Fibroblast of lung (primary cell): ENCODE measurements around the gene ESR2. TPM values are rescaled to one million over a fixed set of nuclear protein-coding genes. Genes with fewer than 3 reads are reported as not detected.
A peak's percentile ranks its signal among the peaks of the same experiment; 100 is the strongest.

Source experiments
- DNase-seq, 2 donors: peaks; one replicate each; pipeline versions ENCODE4 v3.0.0 to v3.0.0-alpha.2; 2010; ENCODE audit warnings: low read depth in 2 of 2
- H2AFZ ChIP-seq: 2 replicates; pipeline ENCODE4 v1.5.1; 2012; ENCODE audit warnings: low read length, control low read depth, inconsistent platforms
- H3K27ac ChIP-seq: 2 replicates; pipeline ENCODE4 v1.5.1; 2011; ENCODE audit warnings: low read length, control low read depth; ENCODE audit not compliant: insufficient read depth
- H3K27me3 ChIP-seq: 2 replicates; pipeline ENCODE4 v1.5.1; 2011; ENCODE audit warnings: mild to moderate bottlenecking, low read length; ENCODE audit not compliant: control insufficient read depth, insufficient read depth
- H3K36me3 ChIP-seq: 2 replicates; pipeline ENCODE4 v1.5.1; 2011; ENCODE audit warnings: low read length; ENCODE audit not compliant: control insufficient read depth, insufficient read depth
- H3K4me1 ChIP-seq: 2 replicates; pipeline ENCODE4 v1.5.1; 2011; ENCODE audit warnings: low read length; ENCODE audit not compliant: control insufficient read depth, insufficient read depth; ENCODE audit errors: extremely low read depth
- H3K4me2 ChIP-seq: 2 replicates; pipeline ENCODE4 v1.5.1; 2011; ENCODE audit warnings: low read length, control low read depth; ENCODE audit not compliant: insufficient read depth; ENCODE audit errors: extremely low read depth
- H3K4me3 ChIP-seq, 4 experiments: fragments of 200-600 bp in 1 of 4; sonication (generic) in 1 of 4; replicated peaks in 1 of 4; 2 replicates each; pipeline ENCODE4 v1.5.1; 2011 to 2016; ENCODE audit warnings: low read length in 4 of 4, low read depth in 3 of 4, mild to moderate bottlenecking in 3 of 4, control low read depth in 2 of 4, inconsistent platforms in 1 of 4, mixed read lengths in 1 of 4; ENCODE audit not compliant: insufficient read depth in 1 of 4; ENCODE audit errors: control extremely low read depth in 1 of 4
- H3K79me2 ChIP-seq: 2 replicates; pipeline ENCODE4 v1.5.1; 2012; ENCODE audit warnings: mild to moderate bottlenecking, low read length, inconsistent platforms; ENCODE audit not compliant: control insufficient read depth, insufficient read depth
- H3K9ac ChIP-seq: 2 replicates; pipeline ENCODE4 v1.5.1; 2011; ENCODE audit warnings: mild to moderate bottlenecking, low read length, control low read depth; ENCODE audit not compliant: insufficient read depth
- H3K9me3 ChIP-seq: 2 replicates; pipeline ENCODE4 v1.5.1; 2012; ENCODE audit warnings: low read depth, low read length; ENCODE audit not compliant: control insufficient read depth, insufficient read depth
- H4K20me1 ChIP-seq: 2 replicates; pipeline ENCODE4 v1.5.1; 2011; ENCODE audit warnings: low read length; ENCODE audit not compliant: control insufficient read depth, insufficient read depth; ENCODE audit errors: extremely low read depth
- CTCF ChIP-seq, 2 donors: IDR thresholded peaks in 1 of 2; conservative IDR thresholded peaks in 1 of 2; 1 replicate in 1 of 2; 2 replicates in 1 of 2; pipeline ENCODE4 v1.5.1; 2011 to 2012; ENCODE audit warnings: low read length in 2 of 2, control low read depth in 1 of 2, inconsistent platforms in 1 of 2, low read depth in 1 of 2, mild to moderate bottlenecking in 1 of 2
- EZH2 ChIP-seq: IDR thresholded peaks from 2 replicates; pipeline ENCODE4 v1.5.1; 2012; ENCODE audit warnings: low read length, control low read depth, mild to moderate bottlenecking; ENCODE audit errors: missing control alignments
- polyA plus RNA-seq, 2 donors: library from polyadenylated mRNA; depleted of rRNA in 1 of 2; stranded (reverse) in 1 of 2; unstranded in 1 of 2; fragments of >200 nt; gene quantifications; 2 replicates each; pipeline ENCODE4 v1.2.1, GENCODE V29; 2011 to 2012; ENCODE audit warnings: missing spikeins in 1 of 2
- total RNA-seq: library from RNA; depleted of rRNA; stranded (reverse); fragments of >200 nt; gene quantifications from 2 replicates; pipeline ENCODE4 v1.2.1, GENCODE V29; 2014

Gene ESR2
- total and polyA plus RNA-seq, 2 donors (not counting 1 experiment from before 2014, with no cell fraction given) = 0.02 to 0.66 TPM

GRCh38 chr14:64238631-64239030 is 55.5 kb downstream of the ESR2 start:
- DNase-seq = no peak
- H3K9ac ChIP-seq = no peak overlapping the region
- H3K4me2 ChIP-seq = peak overlapping the region; percentile 25
- H3K79me2 ChIP-seq = no peaks in the 10 kb centered on the region
- H3K9me3 ChIP-seq = no peaks in the 10 kb centered on the region
- TF ChIP-seq CTCF (conservative IDR thresholded peaks at IDR 0.05 in 1 of 2, IDR thresholded peaks at IDR 0.05 in 1 of 2; ENCODE audit: low read depth in 1 of 2, low read length in 2 of 2) (no peak), EZH2 (no peak)
- no peak overlapping the region for H3K4me3 ChIP-seq
- peaks cover 9% of the 10 kb centered on the region for H3K27me3 ChIP-seq
- H3K27ac ChIP-seq = no peak overlapping the region
- no peaks in the 10 kb centered on the region for H3K4me1 ChIP-seq
- H2AFZ ChIP-seq = no peak overlapping the region
- H4K20me1 ChIP-seq = no peaks in the 10 kb centered on the region
- no peaks in the 10 kb centered on the region for H3K36me3 ChIP-seq

GRCh38 chr14:64238049-64238448 is 56.1 kb downstream of the ESR2 start:
- Histone ChIP-seq H3K9ac (no peak overlapping the region), H3K4me2 (no peak overlapping the region), H3K36me3 (no peaks in the 10 kb centered on the region), H4K20me1 (no peaks in the 10 kb centered on the region), H3K27ac (no peak overlapping the region), H3K9me3 (no peaks in the 10 kb centered on the region), H3K79me2 (no peaks in the 10 kb centered on the region), H3K27me3 (peaks cover 9% of the 10 kb centered on the region), H2AFZ (no peak overlapping the region), H3K4me3 (no peak overlapping the region), H3K4me1 (peaks cover 5% of the 10 kb centered on the region)
- DNase-seq = no peak
- no peak for TF ChIP-seq EZH2
- TF ChIP-seq CTCF (conservative IDR thresholded peaks at IDR 0.05 in 1 of 2, IDR thresholded peaks at IDR 0.05 in 1 of 2; ENCODE audit: low read depth in 1 of 2, low read length in 2 of 2) = no peak

- H3K4me1 ChIP-seq = peaks cover 16% of the 10 kb centered on the region
- no peaks in the 10 kb centered on the region for H3K79me2 ChIP-seq
- H4K20me1 ChIP-seq = no peaks in the 10 kb centered on the region
- H3K4me2 ChIP-seq = no peak overlapping the region
- TF ChIP-seq EZH2 (no peak), CTCF (conservative IDR thresholded peaks at IDR 0.05 in 1 of 2, IDR thresholded peaks at IDR 0.05 in 1 of 2; ENCODE audit: low read depth in 1 of 2, low read length in 2 of 2) (no peak)
- no peak overlapping the region for H2AFZ ChIP-seq
- no peak overlapping the region for H3K27ac ChIP-seq
- no peak overlapping the region for H3K4me3 ChIP-seq
- no peaks in the 10 kb centered on the region for H3K36me3 ChIP-seq
- DNase-seq = no peak
- H3K27me3 ChIP-seq = peaks cover 9% of the 10 kb centered on the region
- no peaks in the 10 kb centered on the region for H3K9me3 ChIP-seq
- H3K9ac ChIP-seq = no peak overlapping the region
Observed at GRCh38 chr14:64235652-64236640, 58.2 kb downstream of the ESR2 start.
